SK-N-SH (cell line): ENCODE measurements around the gene EMP1. TPM values are rescaled to one million over a fixed set of nuclear protein-coding genes. Genes with fewer than 3 reads are reported as not detected.

Source experiments
- CTCF ChIA-PET: fragments of 300-600, 350-600 bp; formaldehyde crosslinking; extraction: SDS; loops from one replicate; lab custom pipeline; 2021; lab: Yijun Ruan, JAX
- POLR2A ChIA-PET: fragments of 350-600 bp; sonication (Branson Sonifier 250); formaldehyde crosslinking; extraction: SDS; loops from one replicate; lab custom pipeline; 2020; ENCODE audit warnings: antibody characterized with exemption, inconsistent platforms; lab: Yijun Ruan, JAX
- DNase-seq: peaks from one replicate; pipeline ENCODE4 v3.0.0; 2012
- H2AFZ ChIP-seq: fragments of 200-600 bp; sonication (generic); 2 replicates; pipeline ENCODE4 v1.8.1; 2016; ENCODE audit warnings: antibody characterized with exemption, mild to moderate bottlenecking, low read depth
- H3F3A ChIP-seq: fragments of 200-600 bp; sonication (generic); replicated peaks from 2 replicates; pipeline ENCODE3; 2016; ENCODE audit warnings: antibody characterized with exemption, mild to moderate bottlenecking; ENCODE audit not compliant: insufficient read depth
- H3K27ac ChIP-seq, 2 experiments: fragments of 200-500 bp in 1 of 2; fragments of 200-600 bp in 1 of 2; sonication (Bioruptor generic) in 1 of 2; sonication (generic), shearing (Covaris generic) in 1 of 2; 2 replicates each; pipeline versions ENCODE4 v1.5.1 to v1.6.1; 2014 to 2016; ENCODE audit warnings: low read depth in 2 of 2, inconsistent platforms in 1 of 2, low read length in 1 of 2, mild to moderate bottlenecking in 1 of 2, mixed read lengths in 1 of 2
- H3K27me3 ChIP-seq: fragments of 200-600 bp; sonication (generic), shearing (Covaris generic); 2 replicates; pipeline ENCODE4 v1.6.1; 2016; ENCODE audit warnings: mixed run types; ENCODE audit not compliant: insufficient read depth
- H3K36me3 ChIP-seq, 2 experiments: fragments of 200-500 bp in 1 of 2; fragments of 200-600 bp in 1 of 2; sonication (Bioruptor generic) in 1 of 2; sonication (generic) in 1 of 2; replicated peaks in 1 of 2; 2 replicates each; pipeline versions ENCODE3 to v1.5.1; 2014 to 2016; ENCODE audit warnings: low read length in 1 of 2, mild to moderate bottlenecking in 1 of 2; ENCODE audit not compliant: insufficient read depth in 2 of 2, control insufficient read depth in 1 of 2
- H3K4me1 ChIP-seq, 2 experiments: fragments of 200-500 bp in 1 of 2; fragments of 200-600 bp in 1 of 2; sonication (Bioruptor generic) in 1 of 2; sonication (generic), shearing (Covaris generic) in 1 of 2; 2 replicates each; pipeline versions ENCODE4 v1.5.1 to v1.6.1; 2014 to 2016; ENCODE audit warnings: low read depth in 1 of 2, low read length in 1 of 2, mixed run types in 1 of 2; ENCODE audit not compliant: insufficient read depth in 2 of 2, control insufficient read depth in 1 of 2
- H3K4me2 ChIP-seq: fragments of 200-600 bp; sonication (generic), shearing (Covaris generic); 2 replicates; pipeline ENCODE4 v1.6.1; 2017; ENCODE audit warnings: mixed run types
- H3K4me3 ChIP-seq, 2 experiments: fragments of 200-500 bp in 1 of 2; fragments of 200-600 bp in 1 of 2; sonication (Bioruptor generic) in 1 of 2; sonication (generic), shearing (Covaris generic) in 1 of 2; 2 replicates each; pipeline versions ENCODE4 v1.5.1 to v1.8.1; 2014 to 2016; ENCODE audit warnings: low read depth in 2 of 2, inconsistent platforms in 1 of 2, low read length in 1 of 2, mild to moderate bottlenecking in 1 of 2, mixed read lengths in 1 of 2, moderate library complexity in 1 of 2
- H3K79me2 ChIP-seq: fragments of 200-600 bp; sonication (generic); 2 replicates; pipeline ENCODE4 v1.8.1; 2017; ENCODE audit warnings: mild to moderate bottlenecking; ENCODE audit not compliant: insufficient read depth
- H3K9ac ChIP-seq: fragments of 200-600 bp; sonication (generic); 2 replicates; pipeline ENCODE4 v1.6.1; 2017; ENCODE audit warnings: mixed run types
- H3K9me2 ChIP-seq: fragments of 200-600 bp; sonication (generic); 2 replicates; pipeline ENCODE4 v1.6.1; 2017; ENCODE audit warnings: mixed run types
- H3K9me3 ChIP-seq: fragments of 200-600 bp; sonication (generic); 2 replicates; pipeline ENCODE4 v1.6.1; 2017; ENCODE audit warnings: mixed run types, mild to moderate bottlenecking, moderate library complexity
- H4K20me1 ChIP-seq: fragments of 200-600 bp; sonication (generic); 2 replicates; pipeline ENCODE4 v1.6.1; 2017; ENCODE audit warnings: mild to moderate bottlenecking, mixed run types; ENCODE audit not compliant: insufficient read depth
- CHD2 ChIP-seq: fragments of 150-350 bp; IDR thresholded peaks from 2 replicates; pipeline ENCODE4 v1.6.1; 2018; ENCODE audit warnings: low read length; ENCODE audit not compliant: partially characterized antibody
- EZH2phosphoT487 ChIP-seq: fragments of 200-600 bp; sonication (generic); IDR thresholded peaks from 2 replicates; pipeline ENCODE4 v1.6.1; 2017; ENCODE audit warnings: low read depth, mixed run types, mild to moderate bottlenecking, antibody characterized with exemption, moderate library complexity, borderline replicate concordance
- FOSL2 ChIP-seq: IDR thresholded peaks from 2 replicates; pipeline ENCODE4 v1.4.0; 2012; ENCODE audit warnings: low read depth, mild to moderate bottlenecking, moderate library complexity, borderline replicate concordance
- FOXJ3 ChIP-seq: sonication (generic); formaldehyde crosslinking; IDR thresholded peaks from 2 replicates; pipeline ENCODE4 v1.5.1; 2020; ENCODE audit warnings: mild to moderate bottlenecking, missing genetic modification reagents
- IRF3 ChIP-seq: fragments of 150-350 bp; IDR thresholded peaks from 2 replicates; pipeline ENCODE4 v1.6.1; 2016; ENCODE audit warnings: mild to moderate bottlenecking, low read depth, low read length
- NFIC ChIP-seq: IDR thresholded peaks from 2 replicates; pipeline ENCODE4 v1.4.0; 2012; ENCODE audit warnings: borderline replicate concordance
- NRF1 ChIP-seq: IDR thresholded peaks from 2 replicates; pipeline ENCODE4 v1.6.1; 2012; ENCODE audit warnings: low read depth, mild to moderate bottlenecking, low read length
- POLR2AphosphoS5 ChIP-seq: IDR thresholded peaks from 2 replicates; pipeline ENCODE4 v1.6.1; 2012; ENCODE audit warnings: low read depth, low read length
- RCOR1 ChIP-seq: fragments of 150-350 bp; IDR thresholded peaks from 2 replicates; pipeline ENCODE4 v1.6.1; 2017; ENCODE audit warnings: antibody characterized with exemption, low read length
- REST ChIP-seq: IDR thresholded peaks from 2 replicates; pipeline ENCODE4 v1.6.1; 2012; ENCODE audit warnings: mild to moderate bottlenecking, low read depth, low read length, moderate library complexity
- RFX5 ChIP-seq: IDR thresholded peaks from 2 replicates; pipeline ENCODE4 v1.6.1; 2012; ENCODE audit warnings: mild to moderate bottlenecking, improper control_type of control experiment, low read length
- RXRA ChIP-seq: IDR thresholded peaks from 2 replicates; pipeline ENCODE4 v1.4.0; 2012; ENCODE audit warnings: low read depth, mild to moderate bottlenecking, borderline replicate concordance
- SIN3A ChIP-seq: IDR thresholded peaks from 2 replicates; pipeline ENCODE4 v1.6.1; 2012; ENCODE audit warnings: low read depth, mild to moderate bottlenecking, low read length, moderate library complexity, borderline replicate concordance
- SMC3 ChIP-seq: IDR thresholded peaks from 2 replicates; pipeline ENCODE4 v1.6.1; 2012; ENCODE audit warnings: low read depth, low read length, improper control_type of control experiment
- TAF1 ChIP-seq: IDR thresholded peaks from 2 replicates; pipeline ENCODE4 v1.6.1; 2012; ENCODE audit warnings: low read depth, mild to moderate bottlenecking, low read length, moderate library complexity, borderline replicate concordance
- TCF12 ChIP-seq: IDR thresholded peaks from 2 replicates; pipeline ENCODE4 v1.4.0; 2012
- TEAD4 ChIP-seq: IDR thresholded peaks from 2 replicates; pipeline ENCODE4 v1.4.0; 2012; ENCODE audit warnings: mild to moderate bottlenecking, borderline replicate concordance; ENCODE audit not compliant: insufficient read depth
- USF1 ChIP-seq: IDR thresholded peaks from 2 replicates; pipeline ENCODE4 v1.4.0; 2012; ENCODE audit warnings: low read depth, borderline replicate concordance
- YY1 ChIP-seq: IDR thresholded peaks from 2 replicates; pipeline ENCODE4 v1.4.0; 2012; ENCODE audit warnings: low read depth, mild to moderate bottlenecking
- WGBS: methylation state at CpG from one replicate; pipeline ENCODE4 v1.1.6; 2017; ENCODE audit warnings: low lambda C conversion rate; 5-methylcytosine and 5-hydroxymethylcytosine counted together
- polyA plus RNA-seq, 3 experiments: library from polyadenylated mRNA; depleted of rRNA; stranded (reverse); fragments of >200 nt; gene quantifications; 2 replicates each; pipeline ENCODE4 v1.2.3, GENCODE V29; 2012
- TF ChIP-seq, protein P1 (sequence below): IDR thresholded peaks from 2 replicates; pipeline ENCODE4 v1.4.0; 2012; ENCODE audit warnings: low read depth, borderline replicate concordance
- TF ChIP-seq, protein P2 (sequence below): IDR thresholded peaks from 2 replicates; pipeline ENCODE4; 2012

EMP1 gene
- polyA plus RNA-seq, 1 of the 3 experiments (the other 2 are of a cell fraction): 67.4 TPM

- TF ChIP-seq USF1: no peak
- no peak for TF ChIP-seq TCF12
- TF ChIP-seq RFX5: no peak
- no peak for TF ChIP-seq RXRA
- TF ChIP-seq TEAD4: no peak
- TF ChIP-seq YY1: no peak
- no peak for TF ChIP-seq CHD2
- no peak for TF ChIP-seq NFIC
- no peak for TF ChIP-seq POLR2AphosphoS5
Observed at GRCh38 chr12:13154831-13155230, 41.7 kb upstream of the EMP1 start (continued).

- CTCF ChIA-PET: interaction anchor here (0.6 to 1.6 kb wide), 3 partner anchors 16 to 1539 kb away, joined by 3 to 4 read pairs (median 3); no protein-coding TSS in a partner anchor
- Histone ChIP-seq H3K36me3 (no peaks in the 10 kb centered on the region), H2AFZ (no peak overlapping the region), H3K27ac (no peak overlapping the region), H4K20me1 (no peaks in the 10 kb centered on the region), H3K9me2 (no peaks in the 10 kb centered on the region), H3K27me3 (no peaks in the 10 kb centered on the region), H3K9ac (no peak overlapping the region), H3K79me2 (no peaks in the 10 kb centered on the region), H3F3A (peaks cover 5% of the 10 kb centered on the region), H3K4me3 (no peak overlapping the region), H3K4me1 (peaks cover 0 to 13% of the 10 kb centered on the region in 2 experiments; a peak in 1 of 4 replicates), H3K9me3 (no peaks in the 10 kb centered on the region), H3K4me2 (no peak overlapping the region)
- DNase-seq: no peak
- POLR2A ChIA-PET: no interaction called here
- WGBS: 65% methylated on average over 2 of the region's 2 CpGs
- TF ChIP-seq, protein P1, sequence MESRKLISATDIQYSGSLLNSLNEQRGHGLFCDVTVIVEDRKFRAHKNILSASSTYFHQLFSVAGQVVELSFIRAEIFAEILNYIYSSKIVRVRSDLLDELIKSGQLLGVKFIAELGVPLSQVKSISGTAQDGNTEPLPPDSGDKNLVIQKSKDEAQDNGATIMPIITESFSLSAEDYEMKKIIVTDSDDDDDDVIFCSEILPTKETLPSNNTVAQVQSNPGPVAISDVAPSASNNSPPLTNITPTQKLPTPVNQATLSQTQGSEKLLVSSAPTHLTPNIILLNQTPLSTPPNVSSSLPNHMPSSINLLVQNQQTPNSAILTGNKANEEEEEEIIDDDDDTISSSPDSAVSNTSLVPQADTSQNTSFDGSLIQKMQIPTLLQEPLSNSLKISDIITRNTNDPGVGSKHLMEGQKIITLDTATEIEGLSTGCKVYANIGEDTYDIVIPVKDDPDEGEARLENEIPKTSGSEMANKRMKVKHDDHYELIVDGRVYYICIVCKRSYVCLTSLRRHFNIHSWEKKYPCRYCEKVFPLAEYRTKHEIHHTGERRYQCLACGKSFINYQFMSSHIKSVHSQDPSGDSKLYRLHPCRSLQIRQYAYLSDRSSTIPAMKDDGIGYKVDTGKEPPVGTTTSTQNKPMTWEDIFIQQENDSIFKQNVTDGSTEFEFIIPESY: no peak
- TF ChIP-seq CHD2 (no peak), POLR2AphosphoS5 (no peak), TEAD4 (no peak), FOXJ3 (CRISPR knock-in tag) (no peak), SMC3 (no peak), REST (no peak), IRF3 (no peak), SIN3A (no peak), RCOR1 (no peak), RFX5 (no peak), TAF1 (no peak), NRF1 (no peak), TCF12 (no peak), FOSL2 (no peak), EZH2phosphoT487 (no peak), RXRA (no peak)
- TF ChIP-seq, protein P2, sequence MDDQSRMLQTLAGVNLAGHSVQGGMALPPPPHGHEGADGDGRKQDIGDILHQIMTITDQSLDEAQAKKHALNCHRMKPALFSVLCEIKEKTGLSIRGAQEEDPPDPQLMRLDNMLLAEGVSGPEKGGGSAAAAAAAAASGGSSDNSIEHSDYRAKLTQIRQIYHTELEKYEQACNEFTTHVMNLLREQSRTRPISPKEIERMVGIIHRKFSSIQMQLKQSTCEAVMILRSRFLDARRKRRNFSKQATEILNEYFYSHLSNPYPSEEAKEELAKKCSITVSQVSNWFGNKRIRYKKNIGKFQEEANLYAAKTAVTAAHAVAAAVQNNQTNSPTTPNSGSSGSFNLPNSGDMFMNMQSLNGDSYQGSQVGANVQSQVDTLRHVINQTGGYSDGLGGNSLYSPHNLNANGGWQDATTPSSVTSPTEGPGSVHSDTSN: no peak
Observed at GRCh38 chr12:13156277-13156676, 40.2 kb upstream of the EMP1 start.
